Heart right ventricle (tissue), 16 donors: ENCODE measurements around the gene PLXND1. TPM values are rescaled to one million over a fixed set of nuclear protein-coding genes. Genes with fewer than 3 reads are reported as not detected.
A peak's percentile ranks its signal among the peaks of the same experiment; 100 is the strongest.

Experiments used
- ATAC-seq, 8 donors: fragments of 200-7000 bp; cut with Tn5 transposase; one replicate each; pipeline ENCODE4 v1.9.1; 2020; ENCODE audit warnings: mild to moderate bottlenecking in 8 of 8, moderate library complexity in 8 of 8, moderate number of reproducible peaks in 1 of 8
- DNase-seq, 2 donors: peaks; one replicate each; pipeline ENCODE4 v3.0.0-alpha.2; 2020
- H3K27ac ChIP-seq, 10 donors: fragments of 200-600 bp; sonication (generic) in 2 of 10; one replicate each; pipeline versions ENCODE4 v1.5.0 to v1.8.0; 2020 to 2022; ENCODE audit warnings: mild to moderate bottlenecking in 3 of 10
- H3K27me3 ChIP-seq, 7 donors: fragments of 200-600 bp; one replicate each; pipeline ENCODE4 v1.8.0; 2021 to 2022; ENCODE audit warnings: mild to moderate bottlenecking in 2 of 7
- H3K36me3 ChIP-seq, 9 donors: fragments of 200-600 bp; sonication (generic) in 1 of 9; one replicate each; pipeline versions ENCODE4 v1.5.0 to v1.8.0; 2020 to 2022; ENCODE audit warnings: mild to moderate bottlenecking in 2 of 9
- H3K4me1 ChIP-seq, 9 donors: fragments of 200-600 bp; sonication (generic) in 1 of 9; one replicate each; pipeline versions ENCODE4 v1.5.0 to v1.8.0; 2020 to 2022; ENCODE audit warnings: mild to moderate bottlenecking in 4 of 9
- H3K4me3 ChIP-seq, 10 donors: fragments of 200-600 bp; sonication (generic) in 2 of 10; one replicate each; pipeline versions ENCODE4 v1.5.0 to v1.8.0; 2020 to 2022; ENCODE audit warnings: mild to moderate bottlenecking in 7 of 10, moderate library complexity in 2 of 10
- H3K9me3 ChIP-seq, 11 donors: fragments of 200-600 bp in 10 of 11; sonication (generic) in 2 of 11; one replicate each; pipeline versions ENCODE4 v1.5.0 to v1.8.0; 2013 to 2022; ENCODE audit warnings: mild to moderate bottlenecking in 2 of 11, control low read depth in 1 of 11, moderate library complexity in 1 of 11
- CTCF ChIP-seq, 9 donors: fragments of 200-600 bp; sonication (generic) in 2 of 9; IDR thresholded peaks; one replicate each; pipeline versions ENCODE4 v1.5.0 to v1.8.0; 2021 to 2022; ENCODE audit warnings: antibody characterized with exemption in 9 of 9, mild to moderate bottlenecking in 5 of 9, moderate library complexity in 1 of 9
- WGBS, 2 donors: extraction: QIAGEN DNeasy Blood & Tissue Kit; methylation state at CpG; one replicate each; pipeline ENCODE4 v1.1.7; 2013; ENCODE audit warnings: inconsistent platforms in 1 of 2; 5-methylcytosine and 5-hydroxymethylcytosine counted together
- intact Hi-C, 10 donors: fragments of 100-400 bp; cut with DNase I; formaldehyde crosslinking; loops; one replicate each; pipeline versions ENCODE4 v1.11.1 to v1.14.2; 2022
- polyA plus RNA-seq, 2 donors: library from polyadenylated mRNA; stranded (reverse); fragments of 200-250 nt; gene quantifications; one replicate each; pipeline ENCODE4 v1.2.3, GENCODE V29; 2013
- total RNA-seq, 10 donors: library from RNA; stranded (reverse); fragmentation: NEBNext Ultra II Directional in 3 of 10; extraction: Animal tissue kit (Norgen Biotek cat#: 25700) in 3 of 10; gene quantifications; one replicate each; pipeline versions ENCODE4 v1.2.1 to v1.2.4, GENCODE V29; 2021 to 2023
- donor health status: Arrhythmogenic right ventricular cardiomyopathy.
- donor health status: ischemic (EF 13 %, LVEDD 7.1; RV severe dilation, severe dysfunction).
- donor health status: healthy with polysubstance abuse.
- donor health status: DM: no; HTN: yes; CAD: no.
- donor health status: DM: no; HTN: no; CAD: no.
- donor health status: ischemic (EF 25% LVEDD 6.9; RV normal size, moderate dysfunction).
- donor health status: ischemic (EF 25% LVEDD 5.7; RV mildly dilated, moderate dysfunction).
- donor health status: healthy.
- donor health status: DM: yes; HTN: yes; CAD: no.
- donor health status: Ischemic cardiomyopathy.
- donor health status: ischemic (EF 35%, LVEDD 5.7; RV mildly dilated, moderate dysfunction).
- donor health status: nonischemic (EF 11% LVEDD 7.7; RV severe dilation, severe dysfunction).
- donor health status: DM: yes; HTN: yes; CAD: no.
- donor health status: PGD.
- donor health status: ischemic (EF 29% LVEDD 5.4; RV normal size, mild dysfunction).
- donor health status: nonischemic (EF 23%, LVEDD 6.1; RV moderate dilation, normal function).

Gene PLXND1
- total and polyA plus RNA-seq, 12 donors, result 40.9 to 169 (median 65.8) TPM

- Histone ChIP-seq H3K36me3 (peaks cover 0 to 5% (median 0%) of the 10 kb centered on the region in 9 donors), H3K4me1 (peaks cover 21 to 78% (median 72%) of the 10 kb centered on the region in 9 donors), H3K27ac (peak overlapping the region; percentile 76 to 98 (median 94)), H3K27me3 (peaks cover 0 to 18% (median 4%) of the 10 kb centered on the region in 7 donors), H3K4me3 (peak overlapping the region; percentile 14 to 62 (median 52)), H3K9me3 (no peaks in the 10 kb centered on the region)
- 45 to 51% methylated on average over 18 of the region's 18 CpGs for WGBS, 2 donors
- DNase-seq, result peak in 1 of 2 donors; percentile 30
- no peak for TF ChIP-seq CTCF (IDR thresholded peaks at IDR 0.05)
- intact Hi-C loops, result loop anchor here in 6 of 10 donors (2.0 to 5.0 kb wide), 2 partner anchors 115 to 117 kb away; no protein-coding TSS in a partner anchor
- ATAC-seq, result peak in 4 of 8 donors; percentile 0 to 4 (median 1)
Observed at GRCh38 chr3:129607391-129608068, 1.1 kb upstream of the PLXND1 start.

GRCh38 chr3:129605922-129606635, 397 bp downstream of the PLXND1 start:
- Histone ChIP-seq H3K4me1 (peaks cover 10 to 78% (median 72%) of the 10 kb centered on the region in 9 donors), H3K9me3 (no peaks in the 10 kb centered on the region), H3K4me3 (peak overlapping the region; percentile 62 to 91 (median 74)), H3K36me3 (peaks cover 0 to 16% (median 0%) of the 10 kb centered on the region in 9 donors), H3K27me3 (peaks cover 0 to 18% (median 4%) of the 10 kb centered on the region in 7 donors), H3K27ac (peak overlapping the region; percentile 89 to 99 (median 92))
- WGBS, 2 donors, result 0 to 1% methylated on average over 56 to 98 of the region's 98 CpGs
- DNase-seq (peak in 1 of 2 donors; percentile 65), ATAC-seq (peak in 2 of 8 donors; percentile 0 to 2)
- intact Hi-C loops, result loop anchor here in 4 of 10 donors (5.0 kb wide), 1 partner anchor 114 kb away; no protein-coding TSS in a partner anchor
- no peak for TF ChIP-seq CTCF (IDR thresholded peaks at IDR 0.05)

GRCh38 chr3:129605203-129605921, 1.1 kb downstream of the PLXND1 start:
- ATAC-seq (peak in 3 of 8 donors; percentile 3 to 32 (median 12)), DNase-seq (peak in 1 of 2 donors; percentile 66)
- peaks cover 0 to 18% (median 4%) of the 10 kb centered on the region in 7 donors for H3K27me3 ChIP-seq
- peaks cover 10 to 80% (median 75%) of the 10 kb centered on the region in 9 donors for H3K4me1 ChIP-seq
- WGBS, 2 donors, result 1 to 2% methylated on average over 67 to 98 of the region's 98 CpGs
- H3K36me3 ChIP-seq, result peaks cover 0 to 16% (median 0%) of the 10 kb centered on the region in 9 donors
- peak overlapping the region; percentile 89 to 99 (median 92) for H3K27ac ChIP-seq
- no peaks in the 10 kb centered on the region for H3K9me3 ChIP-seq
- TF ChIP-seq CTCF (IDR thresholded peaks at IDR 0.05), result peak in 3 of 9 donors; percentile 27 to 31 (median 31)
- peak overlapping the region; percentile 62 to 91 (median 74) for H3K4me3 ChIP-seq
- intact Hi-C loops, result loop anchor here in 4 of 10 donors (5.0 kb wide), 1 partner anchor 113 kb away; no protein-coding TSS in a partner anchor
